Measurements from ENCODE around the gene KRT35. TPM values are rescaled to one million over a fixed set of nuclear protein-coding genes. Genes with fewer than 3 reads are reported as not detected.

The KRT35 gene
- total RNA-seq, 4 donors from 2014 or later = not detected

DNA sequence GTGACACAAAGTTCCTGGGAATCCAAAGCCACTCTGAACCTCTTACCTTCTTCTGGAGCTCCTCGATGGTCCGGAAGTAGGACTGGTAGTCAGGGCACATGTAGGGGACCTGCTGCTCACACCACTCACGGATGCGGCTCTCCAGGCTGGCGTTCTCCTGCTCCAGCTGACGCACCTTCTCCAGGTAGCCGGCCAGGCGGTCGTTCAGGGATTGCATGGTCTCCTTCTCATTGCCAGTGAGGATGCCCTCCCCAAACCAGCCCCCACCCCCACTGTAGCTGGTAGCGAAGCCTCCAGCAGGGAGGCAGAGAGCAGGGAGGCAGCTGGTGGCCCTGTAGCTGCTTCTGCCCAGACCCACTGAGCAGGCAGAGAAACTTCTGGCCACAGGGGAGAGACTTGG is 370 bp downstream of the KRT35 start:
- no peaks in the 10 kb centered on the region for H3K36me3 ChIP-seq
- no peaks in the 10 kb centered on the region for H3K4me1 ChIP-seq
- ATAC-seq (no peak), DNase-seq (no peak)
- no peak overlapping the region for H3K4me3 ChIP-seq
- H3K9me3 ChIP-seq = no peaks in the 10 kb centered on the region
- in situ Hi-C loops (cut with MboI; ENCODE audit: low sequenced_read_pairs in 4 of 4) = loop anchor here in 2 of 4 donors (10.0 to 25.0 kb wide), 2 partner anchors 64 to 568 kb away; no protein-coding TSS in a partner anchor
- no peaks in the 10 kb centered on the region for H3K27me3 ChIP-seq
- no peak overlapping the region for H3K27ac ChIP-seq
- intact Hi-C loops (cut with DNase I; ENCODE audit: low total_unique reads) = no loop called here
- no peak for TF ChIP-seq CTCF (IDR thresholded peaks at IDR 0.05 in 4 of 5, conservative IDR thresholded peaks at IDR 0.05 in 1 of 5)
- TF ChIP-seq POLR2A (IDR thresholded peaks at IDR 0.05) = no peak

DNA sequence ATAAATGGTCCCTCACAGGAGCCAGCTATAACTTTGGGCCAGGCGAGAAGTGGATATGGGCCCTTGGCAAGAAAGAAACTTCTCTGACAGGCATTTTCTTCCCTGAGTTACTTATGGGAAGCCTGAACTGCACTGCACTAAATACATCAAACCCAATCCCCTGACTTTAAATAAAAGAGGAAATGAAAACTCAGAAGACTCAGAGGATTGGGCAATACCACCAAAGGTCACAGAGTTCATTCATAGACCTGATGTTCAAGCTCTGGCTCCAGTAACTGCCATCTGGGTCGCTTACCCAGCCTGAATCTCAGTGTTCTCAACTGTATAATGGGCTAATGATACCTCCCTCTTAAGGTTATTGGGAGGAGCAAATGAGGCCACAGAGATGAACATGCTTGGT is 815 bp downstream of the KRT35 start:
- TF ChIP-seq POLR2A (IDR thresholded peaks at IDR 0.05) (no peak), CTCF (IDR thresholded peaks at IDR 0.05 in 4 of 5, conservative IDR thresholded peaks at IDR 0.05 in 1 of 5) (no peak)
- Histone ChIP-seq H3K27me3 (no peaks in the 10 kb centered on the region), H3K36me3 (no peaks in the 10 kb centered on the region), H3K4me1 (no peaks in the 10 kb centered on the region), H3K4me3 (no peak overlapping the region), H3K27ac (no peak overlapping the region), H3K9me3 (no peaks in the 10 kb centered on the region)
- in situ Hi-C loops (cut with MboI; ENCODE audit: low sequenced_read_pairs in 4 of 4) = loop anchor here in 2 of 4 donors (10.0 to 25.0 kb wide), 2 partner anchors 65 to 568 kb away; no protein-coding TSS in a partner anchor
- no peak for DNase-seq
- no peak for ATAC-seq
- intact Hi-C loops (cut with DNase I; ENCODE audit: low total_unique reads) = no loop called here

GRCh38 chr17:41478237-41478636 is 2.7 kb downstream of the KRT35 start:
- in situ Hi-C loops (cut with MboI; ENCODE audit: low sequenced_read_pairs in 4 of 4) (loop anchor here in 1 of 4 donors (25.0 kb wide), 1 partner anchor 566 kb away; no protein-coding TSS in a partner anchor), intact Hi-C loops (cut with DNase I; ENCODE audit: low total_unique reads) (no loop called here)
- H3K4me3 ChIP-seq = no peak overlapping the region
- no peak for ATAC-seq
- H3K9me3 ChIP-seq = no peaks in the 10 kb centered on the region
- DNase-seq = no peak
- H3K27me3 ChIP-seq = no peaks in the 10 kb centered on the region
- no peak for TF ChIP-seq POLR2A (IDR thresholded peaks at IDR 0.05)
- TF ChIP-seq CTCF (IDR thresholded peaks at IDR 0.05 in 4 of 5, conservative IDR thresholded peaks at IDR 0.05 in 1 of 5) = no peak
- H3K27ac ChIP-seq = no peak overlapping the region
- peaks cover 0 to 4% of the 10 kb centered on the region in 2 donors for H3K4me1 ChIP-seq
- no peaks in the 10 kb centered on the region for H3K36me3 ChIP-seq

DNA sequence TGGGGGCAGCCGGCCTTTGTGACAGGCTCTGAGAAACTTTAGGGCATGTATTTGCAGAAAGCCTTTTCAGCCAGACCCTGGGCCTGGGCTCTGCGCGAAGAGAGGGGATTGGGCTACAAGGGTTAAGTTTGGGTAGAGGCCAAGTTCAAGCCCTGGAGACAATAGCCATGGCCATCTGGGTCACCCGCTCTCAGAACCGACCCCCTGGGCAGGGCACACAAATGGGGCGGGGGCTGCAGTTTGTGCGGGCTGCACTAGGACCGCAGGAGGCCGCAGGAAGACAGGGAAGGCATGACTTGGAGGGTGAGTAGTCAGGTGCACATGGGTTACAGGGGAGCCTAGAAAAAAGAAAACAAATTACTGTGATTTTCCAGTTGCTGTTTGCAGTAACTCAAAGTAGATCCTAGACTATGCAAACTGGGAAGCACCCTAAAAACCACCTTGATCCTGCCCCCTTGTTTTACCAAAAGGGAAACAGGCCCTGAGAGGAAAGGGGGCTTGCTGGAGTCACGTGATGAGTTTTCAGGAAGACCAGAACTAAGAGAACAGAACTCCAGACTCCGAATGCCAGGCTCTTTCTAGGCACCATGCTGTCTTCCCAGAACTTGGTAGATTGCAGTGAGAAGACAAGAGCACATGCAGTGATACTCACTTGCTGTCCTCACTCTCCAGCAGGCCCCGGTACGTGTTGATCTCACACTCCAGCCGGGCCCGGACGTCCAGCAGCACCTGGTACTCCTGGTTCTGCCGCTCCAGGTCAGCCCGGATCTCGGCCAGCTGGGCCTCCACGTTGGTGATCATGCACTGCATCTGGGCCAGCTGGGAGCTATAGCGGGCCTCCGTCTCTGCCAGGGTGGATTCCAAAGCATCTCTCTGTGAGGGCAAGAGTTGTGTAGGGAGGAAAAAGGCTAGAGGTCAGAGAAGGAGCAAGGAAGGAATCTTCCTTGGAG is 3.8 kb downstream of the KRT35 start:
- peaks cover 0 to 4% of the 10 kb centered on the region in 2 donors for H3K4me1 ChIP-seq
- TF ChIP-seq POLR2A (IDR thresholded peaks at IDR 0.05) (no peak), CTCF (IDR thresholded peaks at IDR 0.05 in 4 of 5, conservative IDR thresholded peaks at IDR 0.05 in 1 of 5) (no peak)
- intact Hi-C loops (cut with DNase I; ENCODE audit: low total_unique reads) (no loop called here), in situ Hi-C loops (cut with MboI; ENCODE audit: low sequenced_read_pairs in 4 of 4) (loop anchor here in 1 of 4 donors (25.0 kb wide), 1 partner anchor 565 kb away; no protein-coding TSS in a partner anchor)
- ATAC-seq (no peak), DNase-seq (no peak)
- no peaks in the 10 kb centered on the region for H3K27me3 ChIP-seq
- H3K27ac ChIP-seq = no peak overlapping the region
- no peaks in the 10 kb centered on the region for H3K36me3 ChIP-seq
- H3K4me3 ChIP-seq = no peak overlapping the region
- no peaks in the 10 kb centered on the region for H3K9me3 ChIP-seq

All from gastrocnemius medialis (tissue), 4 donors.